Mesenchymal stem cell (in vitro differentiated cells and primary cell): ENCODE results near the gene TNFAIP8L3.

Experiments used
- DNase-seq: peaks from one replicate; pipeline ENCODE4 v3.0.0-alpha.2; 2013
- H2AFZ ChIP-seq: one replicate; pipeline ENCODE4 v1.6.1; 2013; ENCODE audit warnings: low read depth, mild to moderate bottlenecking, control low read depth, inconsistent platforms, low read length, moderate library complexity
- H2AK5ac ChIP-seq: 2 replicates; pipeline ENCODE4 v1.6.1; 2013; ENCODE audit warnings: low read length, moderate library complexity, mild to moderate bottlenecking, inconsistent platforms; ENCODE audit not compliant: severe bottlenecking
- H2BK120ac ChIP-seq: one replicate; pipeline ENCODE4 v1.6.1; 2013; ENCODE audit warnings: low read depth, mild to moderate bottlenecking, inconsistent platforms, low read length, moderate library complexity
- H2BK12ac ChIP-seq, 2 experiments: one replicate each; pipeline ENCODE4 v1.6.1; 2013; ENCODE audit warnings: inconsistent platforms in 2 of 2, low read length in 2 of 2, mild to moderate bottlenecking in 2 of 2, moderate library complexity in 2 of 2, control low read depth in 1 of 2
- H2BK15ac ChIP-seq: one replicate; pipeline ENCODE4 v1.6.1; 2013; ENCODE audit warnings: mild to moderate bottlenecking, low read depth, inconsistent platforms; ENCODE audit not compliant: poor library complexity, severe bottlenecking
- H2BK5ac ChIP-seq: 2 replicates; pipeline ENCODE4 v1.6.1; 2013; ENCODE audit warnings: low read depth, mild to moderate bottlenecking, low read length, control low read depth, inconsistent platforms; ENCODE audit not compliant: poor library complexity, severe bottlenecking
- H3K14ac ChIP-seq, 2 experiments: one replicate each; pipeline ENCODE4 v1.6.1; 2013; ENCODE audit warnings: inconsistent platforms in 2 of 2, low read length in 2 of 2, control low read depth in 1 of 2, mild to moderate bottlenecking in 1 of 2, moderate library complexity in 1 of 2
- H3K18ac ChIP-seq, 2 experiments: one replicate each; pipeline ENCODE4 v1.6.1; 2013; ENCODE audit warnings: inconsistent platforms in 2 of 2, low read length in 2 of 2, control low read depth in 1 of 2, low read depth in 1 of 2, mild to moderate bottlenecking in 1 of 2
- H3K23ac ChIP-seq, 2 experiments: one replicate each; pipeline ENCODE4 v1.6.1; 2013; ENCODE audit warnings: inconsistent platforms in 2 of 2, low read length in 2 of 2, mild to moderate bottlenecking in 2 of 2, moderate library complexity in 2 of 2, control low read depth in 1 of 2
- H3K27ac ChIP-seq: 2 replicates; pipeline ENCODE4 v1.5.1; 2013; ENCODE audit warnings: mild to moderate bottlenecking, moderate library complexity, low read length, control low read depth, inconsistent platforms; ENCODE audit not compliant: poor library complexity, severe bottlenecking
- H3K27me3 ChIP-seq, 2 experiments: 2 replicates each; pipeline versions ENCODE4 v1.6.1 to v1.7.0; 2013; ENCODE audit warnings: low read length in 2 of 2, mild to moderate bottlenecking in 2 of 2, moderate library complexity in 2 of 2, control low read depth in 1 of 2, inconsistent platforms in 1 of 2; ENCODE audit not compliant: control insufficient read depth in 1 of 2, insufficient read depth in 1 of 2
- H3K36me3 ChIP-seq, 2 experiments: 2 replicates each; pipeline versions ENCODE4 v1.6.1 to v1.7.0; 2013; ENCODE audit warnings: low read length in 2 of 2, control low read depth in 1 of 2, inconsistent platforms in 1 of 2, low read depth in 1 of 2, mild to moderate bottlenecking in 1 of 2; ENCODE audit not compliant: insufficient read depth in 2 of 2, control insufficient read depth in 1 of 2
- H3K4ac ChIP-seq, 2 experiments: one replicate each; pipeline ENCODE4 v1.6.1; 2013; ENCODE audit warnings: inconsistent platforms in 2 of 2, low read length in 2 of 2, mild to moderate bottlenecking in 2 of 2, moderate library complexity in 2 of 2, control low read depth in 1 of 2, low read depth in 1 of 2
- H3K4me1 ChIP-seq: 2 replicates; pipeline ENCODE4 v1.6.1; 2013; ENCODE audit warnings: low read depth, low read length, control low read depth; ENCODE audit not compliant: control insufficient read depth, insufficient read depth
- H3K4me2 ChIP-seq: 2 replicates; pipeline ENCODE4 v1.6.1; 2013; ENCODE audit warnings: low read length, mild to moderate bottlenecking, inconsistent platforms; ENCODE audit not compliant: poor library complexity, severe bottlenecking
- H3K4me3 ChIP-seq, 2 experiments: 2 replicates each; pipeline versions ENCODE4 v1.5.1 to v1.7.0; 2013; ENCODE audit warnings: low read length in 2 of 2, mild to moderate bottlenecking in 2 of 2, control low read depth in 1 of 2, low read depth in 1 of 2; ENCODE audit not compliant: insufficient read depth in 1 of 2
- H3K79me1 ChIP-seq: replicated peaks from 2 replicates; pipeline ENCODE4 v1.6.1; 2013; ENCODE audit warnings: mild to moderate bottlenecking, control low read depth, low read length, inconsistent platforms; ENCODE audit not compliant: poor library complexity, severe bottlenecking
- H3K9ac ChIP-seq: 2 replicates; pipeline ENCODE4 v1.7.0; 2013; ENCODE audit warnings: mild to moderate bottlenecking, low read length, moderate library complexity
- H3K9me3 ChIP-seq: 2 replicates; pipeline ENCODE4 v1.7.0; 2013; ENCODE audit warnings: mild to moderate bottlenecking, low read length; ENCODE audit not compliant: control insufficient read depth
- H4K8ac ChIP-seq: one replicate; pipeline ENCODE4 v1.6.1; 2013; ENCODE audit warnings: inconsistent platforms, mild to moderate bottlenecking, low read length, moderate library complexity
- H4K91ac ChIP-seq: one replicate; pipeline ENCODE4 v1.6.1; 2013; ENCODE audit warnings: mild to moderate bottlenecking, low read length, inconsistent platforms
- WGBS: methylation state at CpG from one replicate; pipeline ENCODE4 v1.1.7; 2013; ENCODE audit warnings: mixed read lengths; 5-methylcytosine and 5-hydroxymethylcytosine counted together

The TNFAIP8L3 gene

DNA sequence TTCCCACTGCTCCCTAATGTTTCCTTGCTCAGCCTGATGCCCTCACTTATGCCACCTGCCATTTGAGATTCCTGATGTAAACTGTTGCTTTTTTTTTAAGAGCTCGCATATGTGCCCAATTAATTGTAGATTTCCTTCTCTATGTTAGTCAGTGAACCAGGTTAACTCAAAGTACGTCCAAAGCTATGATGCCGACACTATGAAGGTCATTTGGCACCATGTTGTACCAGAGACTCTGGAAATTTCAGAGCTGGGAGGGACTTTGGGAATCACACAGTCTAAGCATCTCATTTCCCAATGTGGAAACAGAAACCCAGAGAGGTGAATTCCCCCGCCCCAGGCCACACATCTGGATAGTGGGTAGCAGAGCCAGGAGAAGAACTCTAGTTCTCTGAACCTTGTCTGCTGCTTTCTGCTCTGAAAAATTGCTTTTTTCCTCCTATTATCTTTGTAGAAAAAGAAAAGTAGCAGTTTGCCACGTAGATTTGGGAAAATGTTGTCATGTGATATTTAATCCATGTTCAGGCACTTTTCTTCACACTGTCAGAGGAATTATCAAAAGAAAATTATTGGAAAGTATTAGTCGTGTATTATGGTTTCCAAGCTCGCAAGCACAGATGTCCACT lies 38.5 kb upstream of the TNFAIP8L3 start:
- Histone ChIP-seq H2BK15ac (no peak overlapping the region), H4K91ac (no peak overlapping the region), H4K8ac (no peak overlapping the region), H2AFZ (no peak overlapping the region), H2BK120ac (no peak overlapping the region), H3K4me1 (peaks cover 15% of the 10 kb centered on the region), H3K36me3 (no peaks in the 10 kb centered on the region), H3K9me3 (no peaks in the 10 kb centered on the region), H2BK5ac (no peak overlapping the region), H2BK12ac (no peak overlapping the region), H3K4me3 (no peak overlapping the region), H3K14ac (no peak overlapping the region), H3K27ac (no peak overlapping the region), H3K27me3 (no peaks in the 10 kb centered on the region), H3K18ac (no peak overlapping the region), H3K23ac (no peak overlapping the region), H3K4ac (no peak overlapping the region), H3K79me1 (no peaks in the 10 kb centered on the region), H3K4me2 (no peak overlapping the region), H3K9ac (peak overlapping the region; percentile 63), H2AK5ac (no peak overlapping the region)
- DNase-seq, result peak; percentile 22
- 70% methylated on average over 6 of the region's 7 CpGs for WGBS

DNA sequence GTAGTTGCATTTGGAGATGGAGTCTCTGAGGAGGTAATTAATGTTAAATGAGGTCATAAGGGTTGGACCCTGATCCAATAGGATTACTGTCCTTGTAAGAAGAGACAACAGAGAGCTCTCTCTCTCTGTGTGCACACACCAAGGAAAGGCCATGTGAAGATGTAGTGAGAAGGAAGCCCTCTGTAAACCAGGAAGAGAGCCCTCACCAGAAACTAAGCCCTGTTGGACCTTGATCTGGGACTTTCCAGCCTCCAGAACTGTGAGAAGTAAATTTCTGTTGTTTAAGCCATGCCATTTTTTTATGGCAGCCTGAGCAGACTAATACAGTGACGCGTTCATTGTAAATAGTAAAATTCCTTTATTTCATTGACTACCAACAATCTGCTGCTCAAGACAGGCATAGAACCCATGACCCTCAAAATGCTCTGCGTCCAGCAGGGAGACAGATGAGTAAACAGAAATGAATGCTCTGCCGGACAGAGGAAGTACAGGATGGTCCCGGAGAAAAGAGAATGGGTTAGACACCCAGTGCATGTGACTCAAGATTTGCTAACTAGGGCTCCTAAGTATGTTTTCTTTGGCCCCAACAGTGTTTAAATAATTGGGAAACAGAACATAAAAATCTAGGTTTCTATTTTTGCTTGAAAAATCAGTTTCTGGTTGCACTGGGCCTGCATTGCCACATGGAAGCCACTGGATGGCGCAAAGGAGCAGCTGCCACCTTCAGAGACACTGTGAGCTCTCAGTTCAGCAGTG lies 37.9 kb upstream of the TNFAIP8L3 start:
- H2BK120ac ChIP-seq, result no peak overlapping the region
- no peak overlapping the region for H3K4ac ChIP-seq
- H2BK15ac ChIP-seq, result no peak overlapping the region
- no peak overlapping the region for H4K91ac ChIP-seq
- peaks cover 15% of the 10 kb centered on the region for H3K4me1 ChIP-seq
- H3K14ac ChIP-seq, result no peak overlapping the region
- H3K36me3 ChIP-seq, result no peaks in the 10 kb centered on the region
- H3K9ac ChIP-seq, result peak overlapping the region; percentile 51
- no peak overlapping the region for H2AFZ ChIP-seq
- no peak overlapping the region for H2BK12ac ChIP-seq
- WGBS, result 15% methylated on average over 6 of the region's 6 CpGs
- H4K8ac ChIP-seq, result no peak overlapping the region
- H3K4me3 ChIP-seq, result no peak overlapping the region
- H3K79me1 ChIP-seq, result no peaks in the 10 kb centered on the region
- peak overlapping the region; percentile 14 for H2BK5ac ChIP-seq
- DNase-seq, result peak; percentile 88
- no peak overlapping the region for H3K4me2 ChIP-seq
- H3K27ac ChIP-seq, result peak overlapping the region; percentile 88
- H3K9me3 ChIP-seq, result no peaks in the 10 kb centered on the region
- peak overlapping the region in 1 of 2 experiments; percentile 23 for H3K18ac ChIP-seq
- peak overlapping the region; percentile 51 for H2AK5ac ChIP-seq
- H3K23ac ChIP-seq, result no peak overlapping the region
- H3K27me3 ChIP-seq, result no peaks in the 10 kb centered on the region

- Histone ChIP-seq H3K14ac (no peak overlapping the region), H3K4me1 (peaks cover 15% of the 10 kb centered on the region), H2AK5ac (peak overlapping the region; percentile 51), H3K18ac (peak overlapping the region in 1 of 2 experiments; percentile 29), H3K27ac (peak overlapping the region; percentile 88), H3K23ac (no peak overlapping the region), H2BK120ac (no peak overlapping the region), H3K9ac (no peak overlapping the region), H2BK5ac (no peak overlapping the region), H2AFZ (peak overlapping the region; percentile 29), H3K4ac (no peak overlapping the region), H3K9me3 (no peaks in the 10 kb centered on the region), H3K27me3 (no peaks in the 10 kb centered on the region), H3K36me3 (no peaks in the 10 kb centered on the region), H3K79me1 (no peaks in the 10 kb centered on the region), H4K91ac (no peak overlapping the region), H3K4me2 (no peak overlapping the region), H3K4me3 (no peak overlapping the region), H2BK15ac (no peak overlapping the region), H4K8ac (peak overlapping the region; percentile 22), H2BK12ac (peak overlapping the region in 1 of 2 experiments; percentile 85)
- no peak for DNase-seq
- 69% methylated on average over 4 of the region's 4 CpGs for WGBS
Measured at GRCh38 chr15:51131596-51132290, 37.0 kb upstream of the TNFAIP8L3 start.

- no peak overlapping the region for H4K8ac ChIP-seq
- no peak overlapping the region for H2AK5ac ChIP-seq
- peaks cover 7% of the 10 kb centered on the region for H3K4me1 ChIP-seq
- H3K14ac ChIP-seq, result no peak overlapping the region
- no peak overlapping the region for H3K4me3 ChIP-seq
- H4K91ac ChIP-seq, result no peak overlapping the region
- no peak overlapping the region for H3K18ac ChIP-seq
- H3K23ac ChIP-seq, result no peak overlapping the region
- H3K27ac ChIP-seq, result no peak overlapping the region
- H2BK12ac ChIP-seq, result no peak overlapping the region
- no peak overlapping the region for H3K9ac ChIP-seq
- H3K36me3 ChIP-seq, result no peaks in the 10 kb centered on the region
- no peak overlapping the region for H2BK15ac ChIP-seq
- H3K9me3 ChIP-seq, result peaks cover 4% of the 10 kb centered on the region
- no peaks in the 10 kb centered on the region for H3K79me1 ChIP-seq
- no peak overlapping the region for H2BK5ac ChIP-seq
- no peak overlapping the region for H2AFZ ChIP-seq
- WGBS, result 94% methylated on average over 1 of the region's 1 CpG
- no peak for DNase-seq
- H3K27me3 ChIP-seq, result no peaks in the 10 kb centered on the region
- no peak overlapping the region for H2BK120ac ChIP-seq
- no peak overlapping the region for H3K4ac ChIP-seq
- H3K4me2 ChIP-seq, result no peak overlapping the region
Measured at GRCh38 chr15:51130344-51130743, 35.6 kb upstream of the TNFAIP8L3 start.
